Uterus (tissue), 2 donors: ENCODE data around the gene NKAIN2.

Experiments
- CTCF ChIP-seq, 4 experiments: fragments of 200-600 bp in 2 of 4; fragments of 450-650 bp in 2 of 4; sonication (generic) in 2 of 4; IDR thresholded peaks; one replicate each; pipeline ENCODE4 v1.5.1; 2016 to 2019; ENCODE audit warnings: antibody characterized with exemption in 4 of 4, mild to moderate bottlenecking in 2 of 4, moderate library complexity in 1 of 4
- POLR2A ChIP-seq, 2 donors: fragments of 450-650 bp; IDR thresholded peaks; one replicate each; pipeline ENCODE4 v1.6.1; 2016; ENCODE audit warnings: antibody characterized with exemption in 2 of 2, mild to moderate bottlenecking in 1 of 2, moderate library complexity in 1 of 2

DNA sequence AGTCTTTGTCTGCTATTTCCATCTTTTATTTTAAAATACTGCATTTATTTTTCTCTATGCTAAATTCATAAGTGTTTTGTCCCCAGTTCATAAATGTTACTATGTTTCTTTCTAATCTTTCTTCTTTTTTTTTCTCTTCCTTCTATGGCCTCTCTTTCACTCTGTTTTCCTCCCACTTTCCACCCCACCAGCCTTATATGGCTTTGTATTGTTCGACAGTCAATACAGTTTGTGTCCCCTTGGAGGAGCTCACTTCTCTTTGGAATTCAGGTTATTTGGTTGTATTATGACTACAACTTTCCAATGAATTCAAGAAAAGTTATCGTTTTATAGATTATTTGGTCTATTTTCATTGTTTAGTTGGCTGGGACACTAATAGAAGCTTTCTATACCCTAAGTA, 393.5 kb downstream of the NKAIN2 start:
- TF ChIP-seq POLR2A (IDR thresholded peaks at IDR 0.05): no peak
- TF ChIP-seq CTCF (IDR thresholded peaks at IDR 0.05): no peak
